GM19099 (cell line): ENCODE measurements around the gene FKBP6.

ENCODE experiments used
- POLR2A ChIP-seq: IDR thresholded peaks from 3 replicates; pipeline ENCODE4 v1.6.1; 2011; ENCODE audit warnings: low read depth; ENCODE audit not compliant: insufficient read length; ENCODE audit errors: extremely low read depth

FKBP6 gene

GRCh38 chr7:73359306-73359705, 31.3 kb downstream of the FKBP6 start:
- no peak for TF ChIP-seq POLR2A

GRCh38 chr7:73359746-73360375, 31.9 kb downstream of the FKBP6 start:
- no peak for TF ChIP-seq POLR2A

GRCh38 chr7:73363225-73364005, 35.5 kb downstream of the FKBP6 start:
- TF ChIP-seq POLR2A = no peak

GRCh38 chr7:73364006-73364728, 36.2 kb downstream of the FKBP6 start:
- TF ChIP-seq POLR2A = no peak

GRCh38 chr7:73366127-73366526, 38.2 kb downstream of the FKBP6 start:
- no peak for TF ChIP-seq POLR2A

GRCh38 chr7:73366990-73367389, 39.0 kb downstream of the FKBP6 start:
- no peak for TF ChIP-seq POLR2A

GRCh38 chr7:73369009-73369408, 41.0 kb downstream of the FKBP6 start:
- no peak for TF ChIP-seq POLR2A

- no peak for TF ChIP-seq POLR2A
These were observed 41.7 kb downstream of the FKBP6 start for GRCh38 chr7:73369622-73370021.

GRCh38 chr7:73373741-73374140, 45.8 kb downstream of the FKBP6 start:
- TF ChIP-seq POLR2A = no peak

GRCh38 chr7:73376671-73377412, 48.9 kb downstream of the FKBP6 start:
- no peak for TF ChIP-seq POLR2A

- no peak for TF ChIP-seq POLR2A
These were observed 55.1 kb downstream of the FKBP6 start for GRCh38 chr7:73382934-73383503.

- TF ChIP-seq POLR2A = no peak
These were observed 59.4 kb downstream of the FKBP6 start for GRCh38 chr7:73387221-73387828.

GRCh38 chr7:73387908-73388414, 60.0 kb downstream of the FKBP6 start:
- no peak for TF ChIP-seq POLR2A

GRCh38 chr7:73391396-73391795, 63.4 kb downstream of the FKBP6 start:
- TF ChIP-seq POLR2A = no peak
